Adrenal gland (tissue), 12 donors: ENCODE data around the gene UTP14A. TPM values are rescaled to one million over a fixed set of nuclear protein-coding genes. Genes with fewer than 3 reads are reported as not detected.
A peak's percentile ranks its signal among the peaks of the same experiment; 100 is the strongest.

Source experiments
- DNase-seq, 7 donors: peaks; one replicate each; pipeline ENCODE4 v3.0.0-alpha.2; 2019 to 2020
- H3K27ac ChIP-seq, 5 donors: fragments of 200-600 bp; sonication (generic) in 4 of 5; 1 replicate in 3 of 5; 2 replicates in 2 of 5; pipeline versions ENCODE4 v1.5.1 to v1.8.0; 2016 to 2020; ENCODE audit warnings: mild to moderate bottlenecking in 1 of 5
- H3K27me3 ChIP-seq: fragments of 200-600 bp; 2 replicates; pipeline ENCODE4 v1.8.0; 2021
- H3K36me3 ChIP-seq, 2 donors: fragments of 200-600 bp; replicated peaks in 1 of 2; 1 replicate in 1 of 2; 2 replicates in 1 of 2; pipeline versions ENCODE4 v1.5.1 to v1.8.0; 2018 to 2022
- H3K4me1 ChIP-seq, 2 donors: fragments of 200-600 bp; replicated peaks in 1 of 2; 1 replicate in 1 of 2; 2 replicates in 1 of 2; pipeline versions ENCODE4 v1.5.1 to v1.8.0; 2018 to 2021
- H3K4me3 ChIP-seq, 4 donors: fragments of 200-600 bp; sonication (generic) in 3 of 4; one replicate each; pipeline ENCODE4 v1.5.1; 2016 to 2018
- H3K9me3 ChIP-seq, 3 donors: fragments of 200-600 bp; sonication (generic) in 1 of 3; replicated peaks in 1 of 3; 1 replicate in 2 of 3; 2 replicates in 1 of 3; pipeline versions ENCODE4 v1.5.1 to v1.8.0; 2016 to 2021
- POLR2A ChIP-seq, 2 donors: fragments of 450-650 bp; IDR thresholded peaks; one replicate each; pipeline ENCODE4 v1.6.1; 2017; ENCODE audit warnings: antibody characterized with exemption in 2 of 2, mild to moderate bottlenecking in 2 of 2, moderate library complexity in 1 of 2
- WGBS, 4 donors: extraction: QIAGEN DNeasy Blood & Tissue Kit in 2 of 4; methylation state at CpG; one replicate each; pipeline versions ENCODE4 v1.1.5 to v1.1.7; 2013 to 2017; 5-methylcytosine and 5-hydroxymethylcytosine counted together
- intact Hi-C, 2 donors: fragments of 100-400 bp; cut with DNase I; formaldehyde crosslinking; loops; one replicate each; pipeline versions ENCODE4 v1.14.1 to v1.15.0; 2022 to 2023
- polyA plus RNA-seq, 3 donors: library from polyadenylated mRNA; stranded (reverse); fragments of 200-250 nt in 2 of 3; fragments of 350-450 nt in 1 of 3; fragmentation: Illumina TruSeq in 1 of 3; extraction: RNeasy Lipid Tissue Mini Kit (QIAGEN cat#74804) in 1 of 3; gene quantifications; one replicate each; pipeline ENCODE4 v1.2.3, GENCODE V29; 2013 to 2014
- total RNA-seq, 9 donors: library from RNA; depleted of rRNA in 4 of 9; stranded (reverse); fragments of >200 nt in 4 of 9; fragments of 120-200 nt in 1 of 9; fragmentation: NEBNext Ultra II Directional in 1 of 9; extraction: Animal tissue kit (Norgen Biotek cat#: 25700) in 1 of 9; gene quantifications; one replicate each; pipeline versions ENCODE4 v1.1.0 to v1.2.4, GENCODE V29; 2013 to 2023
- TF ChIP-seq, protein P1 (sequence below), 6 experiments: fragments of 450-650 bp in 4 of 6; fragments of 200-600 bp in 2 of 6; sonication (generic) in 1 of 6; IDR thresholded peaks; 1 replicate in 5 of 6; 2 replicates in 1 of 6; pipeline versions ENCODE4 v1.5.1 to v1.8.0; 2016 to 2021; ENCODE audit warnings: antibody characterized with exemption in 6 of 6, mild to moderate bottlenecking in 2 of 6, moderate library complexity in 1 of 6
- donor health status: healthy with polysubstance abuse.
- donor health status: Bipolar disorder and iron deficiency.
- donor health status: DM: yes; HTN: yes; CAD: no.
- donor health status: DM: no; HTN: no; CAD: no.
- donor health status: DM: no; HTN: no; CAD: no.
- donor health status: DM: yes; HTN: yes; CAD: no.

Gene UTP14A
- total and polyA plus RNA-seq, 12 donors, result 10.1 to 28.1 (median 14.0) TPM

- H3K4me3 ChIP-seq, result no peak overlapping the region
- no peaks in the 10 kb centered on the region for H3K4me1 ChIP-seq
- peaks cover 7% of the 10 kb centered on the region for H3K27me3 ChIP-seq
- 76 to 88% (median 80%) methylated on average over 3 to 7 of the region's 7 CpGs for WGBS, 4 donors
- TF ChIP-seq POLR2A (IDR thresholded peaks at IDR 0.05), result no peak
- TF ChIP-seq, protein P1, sequence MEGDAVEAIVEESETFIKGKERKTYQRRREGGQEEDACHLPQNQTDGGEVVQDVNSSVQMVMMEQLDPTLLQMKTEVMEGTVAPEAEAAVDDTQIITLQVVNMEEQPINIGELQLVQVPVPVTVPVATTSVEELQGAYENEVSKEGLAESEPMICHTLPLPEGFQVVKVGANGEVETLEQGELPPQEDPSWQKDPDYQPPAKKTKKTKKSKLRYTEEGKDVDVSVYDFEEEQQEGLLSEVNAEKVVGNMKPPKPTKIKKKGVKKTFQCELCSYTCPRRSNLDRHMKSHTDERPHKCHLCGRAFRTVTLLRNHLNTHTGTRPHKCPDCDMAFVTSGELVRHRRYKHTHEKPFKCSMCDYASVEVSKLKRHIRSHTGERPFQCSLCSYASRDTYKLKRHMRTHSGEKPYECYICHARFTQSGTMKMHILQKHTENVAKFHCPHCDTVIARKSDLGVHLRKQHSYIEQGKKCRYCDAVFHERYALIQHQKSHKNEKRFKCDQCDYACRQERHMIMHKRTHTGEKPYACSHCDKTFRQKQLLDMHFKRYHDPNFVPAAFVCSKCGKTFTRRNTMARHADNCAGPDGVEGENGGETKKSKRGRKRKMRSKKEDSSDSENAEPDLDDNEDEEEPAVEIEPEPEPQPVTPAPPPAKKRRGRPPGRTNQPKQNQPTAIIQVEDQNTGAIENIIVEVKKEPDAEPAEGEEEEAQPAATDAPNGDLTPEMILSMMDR (IDR thresholded peaks at IDR 0.05), result no peak
- intact Hi-C loops, result no loop called here
- no peaks in the 10 kb centered on the region for H3K36me3 ChIP-seq
- peak overlapping the region in 1 of 5 donors; percentile 80 for H3K27ac ChIP-seq
- DNase-seq, result no peak
- no peaks in the 10 kb centered on the region for H3K9me3 ChIP-seq
Measured at GRCh38 chrX:129958083-129958465, 52.1 kb downstream of the UTP14A start.

DNA sequence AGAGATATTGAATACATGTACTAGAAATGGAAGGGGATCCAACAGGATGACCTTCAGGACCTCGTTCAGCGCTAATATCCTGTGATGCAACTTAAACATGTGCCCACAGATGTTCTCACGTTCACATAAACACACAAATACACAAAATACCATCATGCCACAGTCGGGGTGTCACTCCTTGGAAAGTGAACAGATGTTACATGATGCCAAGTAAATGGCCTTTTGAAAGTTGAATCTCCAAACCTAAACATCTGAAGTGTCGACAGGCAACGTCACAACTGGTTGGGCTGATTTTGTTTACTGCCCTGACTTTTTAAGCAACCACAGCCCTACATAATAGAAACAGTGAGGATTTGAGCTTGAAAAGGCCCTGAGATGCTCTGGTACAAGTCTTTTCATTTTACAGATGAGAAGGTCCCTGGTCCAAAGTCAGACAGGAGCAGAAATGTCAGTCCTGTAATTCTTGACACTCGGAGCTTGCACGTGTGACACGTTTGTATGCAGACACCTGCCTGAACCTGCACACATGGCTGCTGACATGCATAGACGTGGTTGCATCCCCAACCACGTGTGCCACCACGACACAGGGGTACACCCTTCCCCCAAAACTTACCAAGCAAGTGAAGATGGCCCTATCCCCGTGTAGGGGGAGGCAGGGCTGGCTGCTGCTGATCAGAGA is 53.0 kb downstream of the UTP14A start:
- 42 to 70% (median 62%) methylated on average over 8 to 13 of the region's 13 CpGs for WGBS, 4 donors
- Histone ChIP-seq H3K4me3 (no peak overlapping the region), H3K36me3 (no peaks in the 10 kb centered on the region), H3K27ac (no peak overlapping the region), H3K27me3 (no peaks in the 10 kb centered on the region), H3K9me3 (no peaks in the 10 kb centered on the region), H3K4me1 (no peaks in the 10 kb centered on the region)
- no peak for DNase-seq
- TF ChIP-seq, protein P1 (IDR thresholded peaks at IDR 0.05), result no peak
- no peak for TF ChIP-seq POLR2A (IDR thresholded peaks at IDR 0.05)
- intact Hi-C loops, result no loop called here

DNA sequence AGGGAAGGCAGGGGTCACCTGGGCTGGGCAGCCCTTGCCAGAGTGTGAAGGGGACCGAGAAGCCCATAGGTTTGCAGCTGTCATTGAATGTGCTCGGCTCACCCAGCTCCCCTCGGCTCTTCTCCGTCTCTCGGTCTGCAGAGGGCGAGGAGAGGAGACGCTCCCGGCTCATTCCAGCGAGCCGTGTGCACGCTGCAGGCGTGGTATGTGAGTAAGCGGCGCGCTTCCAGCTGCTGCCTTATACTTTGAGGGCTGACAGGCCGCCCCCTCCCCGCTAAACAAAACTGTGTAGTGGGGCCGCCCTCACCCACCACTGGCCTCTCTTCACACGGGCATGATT is 53.5 kb downstream of the UTP14A start:
- Histone ChIP-seq H3K27ac (no peak overlapping the region), H3K4me3 (no peak overlapping the region), H3K36me3 (no peaks in the 10 kb centered on the region), H3K9me3 (no peaks in the 10 kb centered on the region), H3K4me1 (no peaks in the 10 kb centered on the region), H3K27me3 (no peaks in the 10 kb centered on the region)
- intact Hi-C loops, result no loop called here
- WGBS, 4 donors, result 56 to 70% (median 60%) methylated on average over 4 to 19 of the region's 19 CpGs
- DNase-seq, result no peak
- TF ChIP-seq POLR2A (IDR thresholded peaks at IDR 0.05), result no peak
- TF ChIP-seq, protein P1 (IDR thresholded peaks at IDR 0.05), result no peak

DNA sequence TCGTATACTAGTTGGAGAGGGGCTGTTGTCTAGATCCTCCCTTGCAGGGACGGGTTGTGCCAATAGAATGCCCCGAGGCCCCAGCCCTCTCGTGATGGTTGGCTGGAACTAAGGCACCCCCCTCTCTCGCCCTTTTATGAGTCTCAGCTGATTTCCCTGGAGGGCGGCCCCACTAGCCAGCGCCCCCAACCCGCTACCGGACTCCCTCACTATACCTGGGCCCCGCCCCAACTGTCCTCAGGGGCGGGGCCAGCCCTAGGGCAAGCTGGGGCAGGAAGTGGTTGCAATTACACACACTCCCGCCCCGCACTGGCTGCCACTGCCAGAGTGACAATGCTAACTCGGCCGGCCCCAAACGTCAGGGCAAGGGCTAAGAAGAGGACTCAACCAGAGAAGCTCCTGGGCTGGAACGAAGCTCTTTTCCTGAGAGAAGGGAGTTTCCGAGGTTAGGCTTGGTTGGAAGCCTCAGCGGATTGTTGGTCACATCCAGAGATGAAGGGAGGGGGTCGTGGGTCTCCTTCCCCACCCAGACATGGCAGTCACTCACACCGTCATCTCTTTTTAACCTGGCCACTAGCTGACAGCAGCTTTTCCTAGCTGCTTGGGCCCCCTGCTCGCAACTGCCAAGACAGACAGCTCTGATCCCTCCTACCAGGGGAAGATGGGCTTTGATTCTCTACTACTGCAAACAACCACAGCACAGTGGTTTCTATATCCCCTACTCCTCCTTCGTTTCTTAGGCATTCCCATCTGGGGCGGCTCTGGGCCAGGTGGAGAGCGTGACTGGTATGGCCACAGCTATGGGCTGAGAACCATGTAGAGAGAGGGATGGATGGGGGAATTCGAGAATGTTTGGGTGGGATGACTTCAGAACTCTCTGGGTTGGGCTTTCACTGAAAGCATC is 55.5 kb downstream of the UTP14A start:
- no peak overlapping the region for H3K27ac ChIP-seq
- DNase-seq, result peak; percentile 31 to 69 (median 57)
- WGBS, 4 donors, result 31 to 55% (median 47%) methylated on average over 7 to 26 of the region's 26 CpGs
- TF ChIP-seq, protein P1 (IDR thresholded peaks at IDR 0.05), result no peak
- TF ChIP-seq POLR2A (IDR thresholded peaks at IDR 0.05), result no peak
- H3K4me3 ChIP-seq, result peak overlapping the region in 1 of 4 donors; percentile 21
- H3K36me3 ChIP-seq, result no peaks in the 10 kb centered on the region
- no peaks in the 10 kb centered on the region for H3K4me1 ChIP-seq
- intact Hi-C loops, result no loop called here
- H3K27me3 ChIP-seq, result no peaks in the 10 kb centered on the region
- no peaks in the 10 kb centered on the region for H3K9me3 ChIP-seq
